Measurements from ENCODE around the gene KSR2. TPM values are rescaled to one million over a fixed set of nuclear protein-coding genes. Genes with fewer than 3 reads are reported as not detected.

Gene KSR2
- total and polyA plus RNA-seq, 2 of the 4 experiments (the other 2 are of a cell fraction), result not detected

DNA sequence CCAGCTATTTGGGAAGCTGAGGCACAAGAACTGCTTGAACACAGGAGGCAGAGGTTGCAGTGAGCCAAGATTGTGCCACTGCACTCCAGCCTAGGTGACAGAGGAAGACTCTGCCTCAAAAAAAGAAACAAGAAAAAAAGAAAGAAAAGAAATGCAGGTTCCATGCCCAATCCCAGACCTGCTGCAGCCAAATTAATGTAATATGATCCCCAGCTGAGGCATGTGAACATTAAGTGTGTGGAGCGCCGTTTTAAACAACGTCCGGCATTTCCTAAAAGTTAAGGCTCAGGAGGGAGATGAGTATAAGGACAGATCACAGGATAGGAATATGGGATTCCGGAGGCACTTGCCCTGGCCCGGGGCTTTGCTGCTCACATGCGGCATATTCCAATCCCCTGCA lies 162.9 kb downstream of the KSR2 start:
- no peaks in the 10 kb centered on the region for H3K27me3 ChIP-seq (ENCODE audit: control insufficient read depth, insufficient read depth, low read length)
- in situ Hi-C loops (cut with MboI; ENCODE audit: low sequenced_read_pairs), result no loop called here
- dilution Hi-C loops (cut with HindIII; ENCODE audit: low sequenced_read_pairs, unreplicated experiment), result no loop called here
- no peak overlapping the region for H3K27ac ChIP-seq (ENCODE audit: insufficient read depth, low read length)
- no peak overlapping the region for H3K18ac ChIP-seq (ENCODE audit: low read depth, low read length)
- H3K9me1 ChIP-seq (ENCODE audit: insufficient read depth, low read length), result no peaks in the 10 kb centered on the region
- H3K4me1 ChIP-seq (ENCODE audit: control insufficient read depth, insufficient read depth, low read length), result no peaks in the 10 kb centered on the region
- ATAC-seq (ENCODE audit: low read depth), result no peak
- H3K36me3 ChIP-seq (ENCODE audit: control insufficient read depth, insufficient read depth, low read length), result no peaks in the 10 kb centered on the region
- no peaks in the 10 kb centered on the region for H3K79me1 ChIP-seq (ENCODE audit: low read depth in 1 of 2, low read length in 2 of 2)
- peaks cover 33% of the 10 kb centered on the region for H3K9me3 ChIP-seq (ENCODE audit: control insufficient read depth, insufficient read depth, low read length)
- H4K5ac ChIP-seq (ENCODE audit: low read depth, low read length), result no peak overlapping the region
- CTCF ChIA-PET, result no interaction called here
- no peak overlapping the region for H3K4ac ChIP-seq (ENCODE audit: low read depth, low read length)
- no peak overlapping the region for H2BK120ac ChIP-seq (ENCODE audit: low read depth, low read length)
- H3K14ac ChIP-seq (replicated peaks; ENCODE audit: low read depth, low read length), result no peak overlapping the region
- no peak overlapping the region for H3K9ac ChIP-seq (ENCODE audit: low read depth, low read length)
- no peak overlapping the region for H3K56ac ChIP-seq (ENCODE audit: extremely low read depth, insufficient read depth, low read length)
- no peak overlapping the region for H2AK9ac ChIP-seq (replicated peaks; ENCODE audit: low read depth, low read length, poor library complexity)
- H2BK5ac ChIP-seq (ENCODE audit: low read depth, low read length, poor library complexity, severe bottlenecking), result no peak overlapping the region
- no peak overlapping the region for H4K91ac ChIP-seq (ENCODE audit: insufficient read depth, low read depth, low read length)
- DNase-seq, result no peak
- no peak overlapping the region for H3K23ac ChIP-seq (ENCODE audit: low read depth, low read length)
- H2BK15ac ChIP-seq (ENCODE audit: low read depth, low read length), result no peak overlapping the region
- WGBS, 2 experiments (ENCODE audit: extremely low coverage in 2 of 2, insufficient read length in 1 of 2), result 86% methylated on average over 1 of the region's 7 CpGs; no CpG with 5 or more reads in 1 of the 2 experiments
- H4K20me1 ChIP-seq (ENCODE audit: insufficient read depth, low read length), result no peaks in the 10 kb centered on the region
- no peak overlapping the region for H3K4me3 ChIP-seq (ENCODE audit: insufficient read depth, low read depth, low read length)
- intact Hi-C loops (cut with micrococcal nuclease), result no loop called here
- no peak overlapping the region for H4K8ac ChIP-seq (ENCODE audit: low read depth in 2 of 2, low read length in 2 of 2)
- H2BK20ac ChIP-seq (ENCODE audit: low read depth, low read length), result no peak overlapping the region
- no peak overlapping the region for H2AK5ac ChIP-seq (ENCODE audit: low read depth, low read length)
- H3K4me2 ChIP-seq (ENCODE audit: low read depth, low read length), result no peak overlapping the region
- POLR2A ChIA-PET (ENCODE audit: unreplicated experiment), result no interaction called here
- H2AFZ ChIP-seq (replicated peaks; ENCODE audit: low read length, poor library complexity), result no peak overlapping the region
- TF ChIP-seq CHD1 (IDR thresholded peaks at IDR 0.05; ENCODE audit: low read depth, low read length) (no peak), NFE2L2 (IDR thresholded peaks at IDR 0.05; ENCODE audit: low read depth, low read length) (no peak), MAFK (IDR thresholded peaks at IDR 0.05; ENCODE audit: low read depth, low read length) (no peak), POLR2A (IDR thresholded peaks at IDR 0.05; ENCODE audit: low read depth, low read length) (no peak), RFX5 (IDR thresholded peaks at IDR 0.05; ENCODE audit: low read depth, low read length) (no peak), FOS (IDR thresholded peaks at IDR 0.05; ENCODE audit: low read depth, low read length) (no peak), RAD21 (IDR thresholded peaks at IDR 0.05; ENCODE audit: low read length) (no peak), SMC3 (IDR thresholded peaks at IDR 0.05; ENCODE audit: low read depth, low read length) (no peak), MAZ (IDR thresholded peaks at IDR 0.05; ENCODE audit: borderline replicate concordance, low read depth, low read length) (no peak), BHLHE40 (IDR thresholded peaks at IDR 0.05; ENCODE audit: low read depth, low read length) (no peak)
- TF ChIP-seq, protein P1, sequence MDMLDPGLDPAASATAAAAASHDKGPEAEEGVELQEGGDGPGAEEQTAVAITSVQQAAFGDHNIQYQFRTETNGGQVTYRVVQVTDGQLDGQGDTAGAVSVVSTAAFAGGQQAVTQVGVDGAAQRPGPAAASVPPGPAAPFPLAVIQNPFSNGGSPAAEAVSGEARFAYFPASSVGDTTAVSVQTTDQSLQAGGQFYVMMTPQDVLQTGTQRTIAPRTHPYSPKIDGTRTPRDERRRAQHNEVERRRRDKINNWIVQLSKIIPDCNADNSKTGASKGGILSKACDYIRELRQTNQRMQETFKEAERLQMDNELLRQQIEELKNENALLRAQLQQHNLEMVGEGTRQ (IDR thresholded peaks at IDR 0.05; ENCODE audit: low read depth, low read length), result no peak
- TF ChIP-seq, protein P2, sequence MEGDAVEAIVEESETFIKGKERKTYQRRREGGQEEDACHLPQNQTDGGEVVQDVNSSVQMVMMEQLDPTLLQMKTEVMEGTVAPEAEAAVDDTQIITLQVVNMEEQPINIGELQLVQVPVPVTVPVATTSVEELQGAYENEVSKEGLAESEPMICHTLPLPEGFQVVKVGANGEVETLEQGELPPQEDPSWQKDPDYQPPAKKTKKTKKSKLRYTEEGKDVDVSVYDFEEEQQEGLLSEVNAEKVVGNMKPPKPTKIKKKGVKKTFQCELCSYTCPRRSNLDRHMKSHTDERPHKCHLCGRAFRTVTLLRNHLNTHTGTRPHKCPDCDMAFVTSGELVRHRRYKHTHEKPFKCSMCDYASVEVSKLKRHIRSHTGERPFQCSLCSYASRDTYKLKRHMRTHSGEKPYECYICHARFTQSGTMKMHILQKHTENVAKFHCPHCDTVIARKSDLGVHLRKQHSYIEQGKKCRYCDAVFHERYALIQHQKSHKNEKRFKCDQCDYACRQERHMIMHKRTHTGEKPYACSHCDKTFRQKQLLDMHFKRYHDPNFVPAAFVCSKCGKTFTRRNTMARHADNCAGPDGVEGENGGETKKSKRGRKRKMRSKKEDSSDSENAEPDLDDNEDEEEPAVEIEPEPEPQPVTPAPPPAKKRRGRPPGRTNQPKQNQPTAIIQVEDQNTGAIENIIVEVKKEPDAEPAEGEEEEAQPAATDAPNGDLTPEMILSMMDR (conservative IDR thresholded peaks at IDR 0.05; ENCODE audit: low read depth, low read length), result no peak
- no TSS peak for BruUV-seq (replicated peaks)

All from IMR-90 (cell line).